Measurements from ENCODE around the gene POLR3F. TPM values are rescaled to one million over a fixed set of nuclear protein-coding genes. Genes with fewer than 3 reads are reported as not detected.
A peak's percentile ranks its signal among the peaks of the same experiment; 100 is the strongest.

Gene POLR3F
- total RNA-seq, 4 donors from 2014 or later: 6.0 to 8.7 (median 6.8) TPM

DNA sequence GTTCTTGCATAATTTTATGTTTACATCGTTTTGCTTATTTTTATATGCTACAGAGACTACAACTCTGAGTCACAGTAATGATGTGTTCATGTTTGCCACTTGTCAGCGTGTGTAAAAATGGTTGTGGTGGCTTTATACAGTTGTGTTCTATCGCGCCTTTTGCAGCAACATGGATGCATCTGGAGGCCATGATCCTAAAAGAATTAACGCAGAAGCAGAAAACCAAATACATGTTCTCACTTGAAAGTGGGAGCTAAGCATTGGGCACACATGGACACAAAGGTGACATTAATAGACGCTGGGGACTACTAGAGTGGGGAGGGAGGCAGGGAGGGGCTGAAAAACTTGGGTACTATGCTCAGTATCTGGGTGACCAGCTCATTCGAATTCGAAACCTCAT, 39.6 kb downstream of the POLR3F start:
- Histone ChIP-seq H3K9me3 (no peaks in the 10 kb centered on the region), H3K4me1 (peaks cover 8 to 10% of the 10 kb centered on the region in 2 donors), H3K27me3 (no peaks in the 10 kb centered on the region), H3K4me3 (peak overlapping the region; percentile 76 to 95 (median 86)), H3K27ac (peak overlapping the region; percentile 94 to 99 (median 96)), H3K36me3 (peaks cover 0 to 20% of the 10 kb centered on the region in 2 donors)
- TF ChIP-seq, protein P1, sequence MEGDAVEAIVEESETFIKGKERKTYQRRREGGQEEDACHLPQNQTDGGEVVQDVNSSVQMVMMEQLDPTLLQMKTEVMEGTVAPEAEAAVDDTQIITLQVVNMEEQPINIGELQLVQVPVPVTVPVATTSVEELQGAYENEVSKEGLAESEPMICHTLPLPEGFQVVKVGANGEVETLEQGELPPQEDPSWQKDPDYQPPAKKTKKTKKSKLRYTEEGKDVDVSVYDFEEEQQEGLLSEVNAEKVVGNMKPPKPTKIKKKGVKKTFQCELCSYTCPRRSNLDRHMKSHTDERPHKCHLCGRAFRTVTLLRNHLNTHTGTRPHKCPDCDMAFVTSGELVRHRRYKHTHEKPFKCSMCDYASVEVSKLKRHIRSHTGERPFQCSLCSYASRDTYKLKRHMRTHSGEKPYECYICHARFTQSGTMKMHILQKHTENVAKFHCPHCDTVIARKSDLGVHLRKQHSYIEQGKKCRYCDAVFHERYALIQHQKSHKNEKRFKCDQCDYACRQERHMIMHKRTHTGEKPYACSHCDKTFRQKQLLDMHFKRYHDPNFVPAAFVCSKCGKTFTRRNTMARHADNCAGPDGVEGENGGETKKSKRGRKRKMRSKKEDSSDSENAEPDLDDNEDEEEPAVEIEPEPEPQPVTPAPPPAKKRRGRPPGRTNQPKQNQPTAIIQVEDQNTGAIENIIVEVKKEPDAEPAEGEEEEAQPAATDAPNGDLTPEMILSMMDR (IDR thresholded peaks at IDR 0.05 in 4 of 5, conservative IDR thresholded peaks at IDR 0.05 in 1 of 5): no peak
- TF ChIP-seq POLR2A (IDR thresholded peaks at IDR 0.05): no peak
- in situ Hi-C loops (cut with MboI; ENCODE audit: low sequenced_read_pairs in 4 of 4) (loop anchor here in 1 of 4 donors (25.0 kb wide), 1 partner anchor 544 kb away; the partner anchor contains the start of genes MGME1 and SNX5), intact Hi-C loops (cut with DNase I; ENCODE audit: low total_unique reads) (loop anchor here (1.0 to 10.0 kb wide), 7 partner anchors 9 to 538 kb away; partner anchors contain the start of genes DTD1, DZANK1, MGME1 and POLR3F)
- no peak for ATAC-seq
- no peak for DNase-seq

DNA sequence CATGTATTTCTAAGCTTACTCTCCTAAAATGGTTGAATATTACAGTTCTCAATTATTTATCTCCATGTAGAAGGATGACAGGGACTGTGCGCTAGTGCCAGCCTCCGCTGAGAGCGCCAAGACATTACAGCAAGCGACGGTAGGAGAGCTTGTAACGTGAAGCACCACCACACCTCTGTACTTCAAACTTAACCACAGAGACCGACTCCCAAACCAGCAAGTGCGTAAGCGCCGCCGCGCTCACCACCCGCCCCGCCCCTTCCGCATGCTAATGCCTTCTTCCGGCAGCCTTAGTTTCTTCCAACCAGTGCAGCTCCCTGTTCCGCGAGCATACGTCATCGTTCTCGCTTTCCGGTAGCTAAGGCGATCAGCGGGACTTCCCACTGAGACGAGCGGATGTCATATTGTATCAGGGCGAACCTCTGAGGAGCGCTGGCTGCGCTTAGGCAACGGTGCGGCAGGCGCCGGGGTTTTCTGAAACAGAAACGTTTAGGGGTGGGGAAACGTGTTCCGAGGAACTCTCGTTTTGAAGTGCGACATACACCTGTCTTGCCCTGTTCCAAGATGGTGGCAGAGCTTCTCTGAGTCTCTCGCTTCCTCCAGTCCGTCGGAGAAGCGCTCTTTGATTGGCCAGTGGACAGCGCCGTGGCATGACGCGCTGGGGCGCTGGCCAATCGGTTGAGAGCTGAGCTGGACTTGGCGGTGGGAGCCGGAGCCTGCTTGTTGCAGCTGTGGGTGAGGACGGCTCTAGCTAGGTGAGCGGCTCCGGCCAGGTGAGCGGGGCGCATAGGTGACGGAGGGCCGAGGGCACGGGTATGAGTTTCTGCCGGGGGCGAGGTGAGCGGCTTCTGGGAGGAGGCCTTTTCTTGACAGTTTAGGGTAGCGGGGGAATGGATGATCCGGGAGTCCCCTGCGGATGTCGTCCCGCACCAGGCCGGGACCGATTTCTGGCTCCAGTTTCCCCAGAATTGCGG, 40.3 kb downstream of the POLR3F start, which contains the start of gene SEC23B:
Gene SEC23B (plus strand): TSS at position 723 of the 974 bp plus-strand sequence. CDS start 2,896 bp downstream, outside the sequence.
- Histone ChIP-seq H3K36me3 (peaks cover 0 to 27% of the 10 kb centered on the region in 2 donors), H3K27me3 (no peaks in the 10 kb centered on the region), H3K4me1 (peaks cover 8 to 10% of the 10 kb centered on the region in 2 donors), H3K4me3 (peak within 1 kb of the TSS; percentile 76 to 95 (median 86)), H3K9me3 (no peaks in the 10 kb centered on the region), H3K27ac (peak within 1 kb of the TSS; percentile 94 to 99 (median 96))
- peak; percentile 99 to 100 for ATAC-seq
- peak; percentile 95 to 96 for DNase-seq
- in situ Hi-C loops (cut with MboI; ENCODE audit: low sequenced_read_pairs in 4 of 4): loop anchor here in 1 of 4 donors (25.0 kb wide), 1 partner anchor 545 kb away; the partner anchor contains the start of genes MGME1 and SNX5
- intact Hi-C loops (cut with DNase I; ENCODE audit: low total_unique reads): loop anchor here (1.0 to 10.0 kb wide), 7 partner anchors 10 to 539 kb away; partner anchors contain the start of genes DTD1, DZANK1, MGME1 and POLR3F
- TF ChIP-seq, protein P1 (IDR thresholded peaks at IDR 0.05 in 4 of 5, conservative IDR thresholded peaks at IDR 0.05 in 1 of 5): no peak
- TF ChIP-seq POLR2A (IDR thresholded peaks at IDR 0.05): peak; percentile 76 to 77

DNA sequence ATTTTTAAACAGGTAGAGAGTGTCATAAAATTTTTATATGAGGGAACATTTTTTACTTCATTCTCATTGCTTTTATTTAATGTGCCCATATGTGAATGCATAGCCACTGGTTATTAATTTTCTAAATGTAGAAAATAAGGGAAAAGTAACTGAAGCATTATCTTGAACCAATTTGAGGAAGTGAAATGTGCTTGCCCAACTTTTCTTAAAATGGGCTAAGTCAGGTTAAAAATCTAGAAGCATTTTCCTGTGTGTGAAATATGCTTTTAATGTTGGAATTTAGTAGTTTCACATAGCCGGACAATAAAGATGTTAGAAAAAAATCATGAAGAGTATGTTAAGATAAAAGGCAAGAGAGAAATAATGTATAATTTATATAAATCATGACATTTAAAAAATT, 44.4 kb downstream of the POLR3F start:
- ATAC-seq: no peak
- H3K9me3 ChIP-seq: no peaks in the 10 kb centered on the region
- TF ChIP-seq, protein P1 (IDR thresholded peaks at IDR 0.05 in 4 of 5, conservative IDR thresholded peaks at IDR 0.05 in 1 of 5): no peak
- no peak for TF ChIP-seq POLR2A (IDR thresholded peaks at IDR 0.05)
- H3K36me3 ChIP-seq: peaks cover 0 to 54% of the 10 kb centered on the region in 2 donors
- intact Hi-C loops (cut with DNase I; ENCODE audit: low total_unique reads) (no loop called here), in situ Hi-C loops (cut with MboI; ENCODE audit: low sequenced_read_pairs in 4 of 4) (loop anchor here in 1 of 4 donors (25.0 kb wide), 1 partner anchor 549 kb away; the partner anchor contains the start of genes MGME1 and SNX5)
- no peak for DNase-seq
- no peaks in the 10 kb centered on the region for H3K27me3 ChIP-seq
- peaks cover 8 to 10% of the 10 kb centered on the region in 2 donors for H3K4me1 ChIP-seq
- H3K27ac ChIP-seq: no peak overlapping the region
- no peak overlapping the region for H3K4me3 ChIP-seq

DNA sequence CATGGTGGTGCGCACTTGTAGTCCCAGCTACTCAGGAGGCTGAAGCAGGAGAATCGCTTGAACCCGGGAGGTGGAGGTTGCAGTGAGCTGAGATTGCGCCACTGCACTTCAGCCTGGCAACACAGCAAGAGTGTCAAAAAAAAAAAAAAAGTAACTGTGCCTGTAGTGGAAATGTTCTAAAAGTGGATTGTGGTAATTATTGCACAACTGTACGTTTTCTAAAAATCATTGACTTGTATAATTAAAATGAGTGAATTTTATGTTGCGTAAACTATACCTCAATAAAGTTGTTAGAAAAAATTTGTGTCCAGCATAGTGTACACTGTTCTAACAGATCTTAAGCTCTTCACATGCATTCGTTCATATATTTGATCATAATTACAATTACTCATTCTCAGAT, 46.0 kb downstream of the POLR3F start:
- H3K4me1 ChIP-seq: peaks cover 3% of the 10 kb centered on the region in 2 donors
- H3K27ac ChIP-seq: no peak overlapping the region
- TF ChIP-seq POLR2A (IDR thresholded peaks at IDR 0.05): no peak
- TF ChIP-seq, protein P1 (IDR thresholded peaks at IDR 0.05 in 4 of 5, conservative IDR thresholded peaks at IDR 0.05 in 1 of 5): no peak
- H3K36me3 ChIP-seq: peaks cover 0 to 63% of the 10 kb centered on the region in 2 donors
- intact Hi-C loops (cut with DNase I; ENCODE audit: low total_unique reads): no loop called here
- ATAC-seq: no peak
- in situ Hi-C loops (cut with MboI; ENCODE audit: low sequenced_read_pairs in 4 of 4): loop anchor here in 1 of 4 donors (25.0 kb wide), 1 partner anchor 551 kb away; the partner anchor contains the start of genes MGME1 and SNX5
- no peaks in the 10 kb centered on the region for H3K27me3 ChIP-seq
- H3K9me3 ChIP-seq: no peaks in the 10 kb centered on the region
- no peak for DNase-seq
- no peak overlapping the region for H3K4me3 ChIP-seq

All from gastrocnemius medialis (tissue), 4 donors.